ENCODE data around the gene KRTAP10-4.
"Not testable (repeated sequence)": the region's sequence is repeated elsewhere in the genome, so short reads cannot be mapped to it uniquely, and the experiment has no call there.

The KRTAP10-4 gene

GRCh38 chr21:44585892-44586291 is 12.4 kb downstream of the KRTAP10-4 start:
- Histone ChIP-seq H3K27me3 (replicated peaks; ENCODE audit: control insufficient read depth, insufficient read depth, low read length) (no peaks in the 10 kb centered on the region), H3K4me3 (replicated peaks; ENCODE audit: low read depth, low read length) (no peak overlapping the region), H3K36me3 (ENCODE audit: control insufficient read depth, insufficient read depth, low read length) (no peaks in the 10 kb centered on the region)
- no peak for TF ChIP-seq CTCF (IDR thresholded peaks at IDR 0.05; ENCODE audit: insufficient read depth, low read length, poor library complexity, severe bottlenecking)
- no peak for DNase-seq (ENCODE audit: extremely low read depth, insufficient read length)

- no peak for TF ChIP-seq CTCF (IDR thresholded peaks at IDR 0.05; ENCODE audit: insufficient read depth, low read length, poor library complexity, severe bottlenecking)
- Histone ChIP-seq H3K27me3 (replicated peaks; ENCODE audit: control insufficient read depth, insufficient read depth, low read length) (no peaks in the 10 kb centered on the region), H3K4me3 (replicated peaks; ENCODE audit: low read depth, low read length) (no peak overlapping the region)
Observed at GRCh38 chr21:44589094-44589493, 15.6 kb downstream of the KRTAP10-4 start.

GRCh38 chr21:44589586-44590305 is 16.2 kb downstream of the KRTAP10-4 start:
- H3K36me3 ChIP-seq (ENCODE audit: control insufficient read depth, insufficient read depth, low read length), result no peaks in the 10 kb centered on the region
- DNase-seq (ENCODE audit: extremely low read depth, insufficient read length), result no peak
- TF ChIP-seq CTCF (IDR thresholded peaks at IDR 0.05; ENCODE audit: insufficient read depth, low read length, poor library complexity, severe bottlenecking), result no peak
- H3K27me3 ChIP-seq (replicated peaks; ENCODE audit: control insufficient read depth, insufficient read depth, low read length), result no peaks in the 10 kb centered on the region
- no peak overlapping the region for H3K4me3 ChIP-seq (replicated peaks; ENCODE audit: low read depth, low read length)

More at GRCh38 chr21:44589094-44589493, 15.6 kb downstream of the KRTAP10-4 start:
- H3K36me3 ChIP-seq (ENCODE audit: control insufficient read depth, insufficient read depth, low read length), result no peaks in the 10 kb centered on the region
- no peak for DNase-seq (ENCODE audit: extremely low read depth, insufficient read length)

GRCh38 chr21:44590311-44590721 is 16.8 kb downstream of the KRTAP10-4 start:
- no peak for TF ChIP-seq CTCF (IDR thresholded peaks at IDR 0.05; ENCODE audit: insufficient read depth, low read length, poor library complexity, severe bottlenecking)
- H3K27me3 ChIP-seq (replicated peaks; ENCODE audit: control insufficient read depth, insufficient read depth, low read length), result no peaks in the 10 kb centered on the region
- H3K4me3 ChIP-seq (replicated peaks; ENCODE audit: low read depth, low read length), result no peak overlapping the region
- DNase-seq (ENCODE audit: extremely low read depth, insufficient read length), result no peak
- H3K36me3 ChIP-seq (ENCODE audit: control insufficient read depth, insufficient read depth, low read length), result no peaks in the 10 kb centered on the region

GRCh38 chr21:44590897-44591800 is 17.6 kb downstream of the KRTAP10-4 start:
- not testable (repeated sequence) for DNase-seq (ENCODE audit: extremely low read depth, insufficient read length); H3K4me3 ChIP-seq (replicated peaks; ENCODE audit: low read depth, low read length); H3K27me3 ChIP-seq (replicated peaks; ENCODE audit: control insufficient read depth, insufficient read depth, low read length); H3K36me3 ChIP-seq (ENCODE audit: control insufficient read depth, insufficient read depth, low read length)

GRCh38 chr21:44591801-44592130 is 18.2 kb downstream of the KRTAP10-4 start:
- not testable (repeated sequence) for H3K27me3 ChIP-seq (replicated peaks; ENCODE audit: control insufficient read depth, insufficient read depth, low read length); H3K36me3 ChIP-seq (ENCODE audit: control insufficient read depth, insufficient read depth, low read length); H3K4me3 ChIP-seq (replicated peaks; ENCODE audit: low read depth, low read length); DNase-seq (ENCODE audit: extremely low read depth, insufficient read length)
